H9 (cell line): Measurements from ENCODE around the gene CD47. TPM values are rescaled to one million over a fixed set of nuclear protein-coding genes. Genes with fewer than 3 reads are reported as not detected.

Experiments
- DNase-seq: peaks from one replicate; pipeline ENCODE4 v3.0.0-alpha.2; 2017
- H2AFZ ChIP-seq: one replicate; pipeline ENCODE4 v1.6.1; 2013; ENCODE audit warnings: mild to moderate bottlenecking, low read length, control low read depth, moderate library complexity
- H2AK5ac ChIP-seq: 2 replicates; pipeline ENCODE4 v1.6.1; 2013; ENCODE audit warnings: low read length, control low read depth, mixed read lengths; ENCODE audit not compliant: insufficient read length
- H2BK120ac ChIP-seq: one replicate; pipeline ENCODE4 v1.6.1; 2013; ENCODE audit warnings: low read depth, mild to moderate bottlenecking, low read length, control low read depth, inconsistent platforms; ENCODE audit not compliant: poor library complexity, severe bottlenecking
- H2BK12ac ChIP-seq: 2 replicates; pipeline ENCODE4 v1.6.1; 2013; ENCODE audit warnings: low read length, control low read depth, mixed read lengths, low read depth; ENCODE audit not compliant: insufficient read length
- H2BK15ac ChIP-seq: 2 replicates; pipeline ENCODE4 v1.6.1; 2013; ENCODE audit warnings: low read depth, low read length, control low read depth
- H2BK20ac ChIP-seq: one replicate; pipeline ENCODE4 v1.6.1; 2013; ENCODE audit warnings: low read depth, mild to moderate bottlenecking, low read length, control low read depth, inconsistent platforms; ENCODE audit not compliant: poor library complexity, severe bottlenecking
- H2BK5ac ChIP-seq: 2 replicates; pipeline ENCODE4 v1.6.1; 2013; ENCODE audit warnings: low read length, control low read depth, mixed read lengths; ENCODE audit not compliant: insufficient read length
- H3K14ac ChIP-seq: 2 replicates; pipeline ENCODE4 v1.6.1; 2013; ENCODE audit warnings: low read length, control low read depth; ENCODE audit not compliant: insufficient read depth
- H3K18ac ChIP-seq: 2 replicates; pipeline ENCODE4 v1.6.1; 2013; ENCODE audit warnings: low read depth, mild to moderate bottlenecking, mixed read lengths, low read length, control low read depth; ENCODE audit not compliant: insufficient read length
- H3K23ac ChIP-seq: 2 replicates; pipeline ENCODE4 v1.6.1; 2013; ENCODE audit warnings: low read length, control low read depth, mixed read lengths, low read depth; ENCODE audit not compliant: insufficient read length
- H3K23me2 ChIP-seq: 2 replicates; pipeline ENCODE4 v1.6.1; 2013; ENCODE audit warnings: low read depth, mild to moderate bottlenecking, mixed read lengths, low read length, control low read depth; ENCODE audit not compliant: insufficient read length, poor library complexity, severe bottlenecking
- H3K27ac ChIP-seq: 2 replicates; pipeline ENCODE4 v1.5.1; 2013; ENCODE audit warnings: low read length, control low read depth, mixed read lengths, low read depth; ENCODE audit not compliant: insufficient read length
- H3K27me3 ChIP-seq: 2 replicates; pipeline ENCODE4 v1.6.1; 2013; ENCODE audit warnings: low read length, control low read depth, inconsistent platforms; ENCODE audit not compliant: insufficient read depth
- H3K4ac ChIP-seq: 2 replicates; pipeline ENCODE4 v1.6.1; 2013; ENCODE audit warnings: low read depth, mild to moderate bottlenecking, control low read depth, inconsistent platforms, low read length, moderate library complexity
- H3K4me1 ChIP-seq: 2 replicates; pipeline ENCODE4 v1.6.1; 2013; ENCODE audit warnings: low read length, control low read depth, inconsistent platforms; ENCODE audit not compliant: insufficient read depth
- H3K4me2 ChIP-seq: 2 replicates; pipeline ENCODE4 v1.6.1; 2013; ENCODE audit warnings: low read length, control low read depth, mixed read lengths; ENCODE audit not compliant: insufficient read length, insufficient read depth
- H3K56ac ChIP-seq: 2 replicates; pipeline ENCODE4 v1.6.1; 2013; ENCODE audit warnings: low read depth, mild to moderate bottlenecking, mixed read lengths, low read length, control low read depth; ENCODE audit not compliant: insufficient read length
- H3K79me1 ChIP-seq: 2 replicates; pipeline ENCODE4 v1.6.1; 2013; ENCODE audit warnings: low read depth, mild to moderate bottlenecking, moderate library complexity, low read length, control low read depth, inconsistent platforms; ENCODE audit not compliant: insufficient read depth, poor library complexity, severe bottlenecking
- H3K79me2 ChIP-seq: 2 replicates; pipeline ENCODE4 v1.6.1; 2013; ENCODE audit warnings: low read length, control low read depth, inconsistent platforms; ENCODE audit not compliant: insufficient read depth
- H3K9ac ChIP-seq: 2 replicates; pipeline ENCODE4 v1.6.1; 2013; ENCODE audit warnings: low read length, control low read depth, mixed read lengths; ENCODE audit not compliant: insufficient read length; ENCODE audit errors: extremely low read depth
- H3K9me3 ChIP-seq: one replicate; pipeline ENCODE4 v1.6.1; 2013; ENCODE audit warnings: low read depth, low read length, inconsistent platforms; ENCODE audit not compliant: control insufficient read depth
- H3T11ph ChIP-seq: one replicate; pipeline ENCODE4 v1.6.1; 2013; ENCODE audit warnings: mild to moderate bottlenecking, low read length, control low read depth, inconsistent platforms
- H4K20me1 ChIP-seq: one replicate; pipeline ENCODE4 v1.6.1; 2013; ENCODE audit not compliant: control insufficient read depth, insufficient read length, insufficient read depth
- H4K5ac ChIP-seq: 2 replicates; pipeline ENCODE4 v1.6.1; 2013; ENCODE audit warnings: low read depth, mild to moderate bottlenecking, mixed read lengths, low read length, control low read depth; ENCODE audit not compliant: insufficient read length
- H4K8ac ChIP-seq: replicated peaks from 2 replicates; pipeline ENCODE4 v1.6.1; 2013; ENCODE audit warnings: low read length, control low read depth, mixed read lengths, low read depth; ENCODE audit not compliant: insufficient read length
- H4K91ac ChIP-seq: 2 replicates; pipeline ENCODE4 v1.6.1; 2013; ENCODE audit warnings: low read depth, mild to moderate bottlenecking, moderate library complexity, mixed read lengths, low read length, control low read depth; ENCODE audit not compliant: insufficient read length
- H3K27ac Mint-ChIP-seq, 3 experiments: 2 replicates in 2 of 3; 3 replicates in 1 of 3; pipeline ENCODE4 v1.8.0; 2020 to 2021; ENCODE audit warnings: mixed read lengths in 3 of 3, mild to moderate bottlenecking in 1 of 3, moderate library complexity in 1 of 3
- H3K27me3 Mint-ChIP-seq: 2 replicates; pipeline ENCODE4 v1.8.0; 2021; ENCODE audit warnings: low read depth, mild to moderate bottlenecking, moderate library complexity, mixed read lengths
- H3K36me3 Mint-ChIP-seq, 3 experiments: 2 replicates in 2 of 3; 3 replicates in 1 of 3; pipeline ENCODE4 v1.8.0; 2020 to 2021; ENCODE audit warnings: low read depth in 3 of 3, mixed read lengths in 3 of 3; ENCODE audit not compliant: insufficient read depth in 1 of 3
- H3K4me1 Mint-ChIP-seq, 2 experiments: 2 replicates each; pipeline ENCODE4 v1.8.0; 2020; ENCODE audit warnings: mixed read lengths in 2 of 2
- H3K4me3 Mint-ChIP-seq, 2 experiments: 2 replicates in 1 of 2; 3 replicates in 1 of 2; pipeline ENCODE4 v1.8.0; 2020 to 2021; ENCODE audit warnings: mild to moderate bottlenecking in 2 of 2, mixed read lengths in 2 of 2, moderate library complexity in 1 of 2
- H3K9me3 Mint-ChIP-seq, 2 experiments: 2 replicates in 1 of 2; 3 replicates in 1 of 2; pipeline ENCODE4 v1.8.0; 2020; ENCODE audit warnings: mild to moderate bottlenecking in 2 of 2, mixed read lengths in 2 of 2, moderate library complexity in 1 of 2
- CTCF ChIP-seq: fragments of 200-600 bp; sonication (generic); conservative IDR thresholded peaks from 3 replicates; pipeline ENCODE4 v1.8.0; 2021; ENCODE audit warnings: antibody characterized with exemption, mild to moderate bottlenecking
- WGBS: extraction: QIAGEN DNeasy Blood & Tissue Kit; methylation state at CpG from one replicate; pipeline ENCODE4 v1.1.7; 2013; ENCODE audit warnings: missing lambda C conversion rate, low lambda C conversion rate, mixed read lengths; ENCODE audit not compliant: insufficient read length; ENCODE audit errors: extremely low coverage; 5-methylcytosine and 5-hydroxymethylcytosine counted together
- total RNA-seq: library from RNA; stranded (reverse); gene quantifications from 2 replicates; pipeline ENCODE4 v1.2.1, GENCODE V29; 2021

CD47 gene
- total RNA-seq, 1 experiment from 2014 or later, result 15.4 TPM

GRCh38 chr3:108133858-108134554, 43.2 kb upstream of the CD47 start:
- Histone ChIP-seq H3T11ph (no peak overlapping the region), H3K9ac (no peak overlapping the region), H3K27ac (no peak overlapping the region), H4K20me1 (no peaks in the 10 kb centered on the region), H3K4me1 (no peaks in the 10 kb centered on the region), H2BK15ac (no peak overlapping the region), H4K8ac (no peak overlapping the region), H2AK5ac (no peak overlapping the region), H3K79me1 (no peaks in the 10 kb centered on the region), H3K4me2 (no peak overlapping the region), H3K4ac (no peak overlapping the region), H3K9me3 (no peaks in the 10 kb centered on the region), H3K27me3 (no peaks in the 10 kb centered on the region), H3K23me2 (no peaks in the 10 kb centered on the region), H3K14ac (no peak overlapping the region), H3K79me2 (no peaks in the 10 kb centered on the region), H3K56ac (no peak overlapping the region), H3K18ac (no peak overlapping the region), H2BK20ac (no peak overlapping the region), H3K23ac (no peak overlapping the region), H4K5ac (no peak overlapping the region), H2BK5ac (no peak overlapping the region), H4K91ac (no peak overlapping the region), H2AFZ (no peak overlapping the region), H2BK12ac (no peak overlapping the region), H2BK120ac (no peak overlapping the region)
- no peak overlapping the region for H3K4me3 Mint-ChIP-seq
- H3K9me3 Mint-ChIP-seq, result no peaks in the 10 kb centered on the region
- no peak for DNase-seq
- H3K27ac Mint-ChIP-seq, result no peak overlapping the region
- no CpG with 5 or more reads among the region's 5 CpGs for WGBS
- peaks cover 4 to 12% of the 10 kb centered on the region in 2 experiments for H3K4me1 Mint-ChIP-seq
- TF ChIP-seq CTCF, result no peak
- no peaks in the 10 kb centered on the region for H3K36me3 Mint-ChIP-seq
- H3K27me3 Mint-ChIP-seq, result no peaks in the 10 kb centered on the region
